Right ventricle myocardium superior (tissue), 1 donor: Measurements from ENCODE around the gene INTS3. TPM values are rescaled to one million over a fixed set of nuclear protein-coding genes. Genes with fewer than 3 reads are reported as not detected.
"Not testable (repeated sequence)": the region's sequence is repeated elsewhere in the genome, so short reads cannot be mapped to it uniquely, and the experiment has no call there.

Experiments
- ATAC-seq: fragments of 200-7000 bp; cut with Tn5 transposase; one replicate; pipeline ENCODE4 v1.9.1; 2020; ENCODE audit warnings: mild to moderate bottlenecking; ENCODE audit not compliant: poor library complexity
- DNase-seq: peaks from one replicate; pipeline ENCODE4 v3.0.0-alpha.2; 2020
- intact Hi-C: fragments of 100-400 bp; cut with DNase I; formaldehyde crosslinking; loops from one replicate; pipeline ENCODE4 v1.11.2; 2022
- total RNA-seq: library from RNA; stranded (reverse); fragmentation: NEBNext Ultra II Directional; extraction: Animal tissue kit (Norgen Biotek cat#: 25700); gene quantifications from one replicate; pipeline ENCODE4 v1.2.1, GENCODE V29; 2021
- donor health status: DM: no; HTN: yes; CAD: no; lungs with severe emphysema.

The INTS3 gene
- total RNA-seq, 1 donor from 2014 or later: 31.8 TPM

DNA sequence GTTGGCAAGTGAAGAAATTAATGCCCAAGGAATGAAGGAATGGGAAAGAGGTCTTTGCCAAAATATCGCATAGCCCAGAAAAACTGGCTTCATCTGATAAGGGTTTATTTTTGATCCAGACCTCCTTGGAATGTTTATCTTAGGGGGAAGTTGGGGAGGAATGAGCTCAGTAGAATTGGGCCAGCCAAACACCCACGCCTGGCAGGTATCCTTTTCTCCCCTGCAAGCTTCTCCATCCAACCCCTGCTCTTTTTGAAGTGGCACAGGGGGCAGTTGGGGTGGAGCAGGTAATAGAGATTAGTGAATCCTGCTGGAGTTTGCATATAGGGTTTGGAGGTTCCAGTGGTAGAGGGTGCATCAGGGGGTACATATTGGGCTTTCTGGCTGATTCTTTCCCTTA is 21.1 kb downstream of the INTS3 start:
- ATAC-seq (no peak), DNase-seq (no peak)
- intact Hi-C loops: loop anchor here (2.0 kb wide), 1 partner anchor 70 kb away; the partner anchor contains the start of gene NPR1

GRCh38 chr1:153749408-153750005 is 21.7 kb downstream of the INTS3 start:
- DNase-seq: peak; percentile 91
- intact Hi-C loops: loop anchor here (2.0 to 10.0 kb wide), 3 partner anchors 57 to 235 kb away; partner anchors contain the start of gene NPR1
- ATAC-seq: peak; percentile 95

DNA sequence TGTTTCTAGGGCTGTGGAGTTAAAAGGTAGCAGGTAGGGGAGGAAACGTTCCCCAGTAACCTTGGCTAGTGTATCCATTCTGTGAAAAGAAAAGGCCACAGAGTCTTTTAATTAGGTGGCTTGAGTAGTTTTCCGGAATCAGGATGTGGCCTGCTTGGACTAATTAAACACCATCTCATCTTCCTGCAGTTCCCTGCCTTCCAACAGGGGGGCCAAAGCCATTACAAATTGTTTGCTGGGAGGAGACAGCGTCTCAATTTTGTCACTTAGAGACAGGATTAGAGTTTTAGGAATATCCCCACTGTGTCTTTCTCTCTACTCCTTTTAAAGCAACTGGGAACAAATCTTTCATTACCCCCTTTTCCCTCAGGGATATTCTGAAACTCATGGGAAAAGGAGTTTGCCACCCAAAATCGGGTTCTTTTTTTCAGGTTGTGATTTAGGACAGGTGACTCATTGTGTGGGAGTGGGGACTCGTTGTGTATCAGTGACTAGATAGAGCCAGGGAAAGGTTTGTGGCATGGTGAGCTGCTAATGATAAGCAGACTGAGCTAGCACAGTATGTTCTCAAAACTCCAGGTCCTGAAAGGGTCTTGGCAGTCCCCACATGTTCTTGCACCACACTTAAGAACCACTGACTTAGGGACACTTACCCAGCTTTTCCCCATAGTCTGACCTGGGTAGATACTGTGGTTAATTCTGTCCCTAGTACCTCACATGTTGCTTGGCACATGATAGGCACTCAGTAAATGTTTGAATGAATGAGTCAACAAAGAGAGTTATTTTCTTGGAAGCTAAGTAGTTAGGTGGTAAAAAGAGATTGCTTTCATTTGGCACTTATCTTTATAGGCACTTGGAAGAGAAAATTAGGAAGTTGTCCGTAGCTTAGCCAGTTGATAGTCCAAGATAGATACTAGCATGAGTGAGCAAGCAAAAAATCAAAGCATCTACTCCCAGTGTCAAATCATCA is 22.5 kb downstream of the INTS3 start:
- intact Hi-C loops: loop anchor here (5.0 to 10.0 kb wide), 2 partner anchors 58 to 236 kb away; no protein-coding TSS in a partner anchor
- no peak for DNase-seq
- ATAC-seq: peak; percentile 62

GRCh38 chr1:153752072-153752471 is 24.2 kb downstream of the INTS3 start:
- ATAC-seq: no peak
- intact Hi-C loops: loop anchor here (5.0 to 10.0 kb wide), 2 partner anchors 60 to 237 kb away; no protein-coding TSS in a partner anchor
- no peak for DNase-seq

DNA sequence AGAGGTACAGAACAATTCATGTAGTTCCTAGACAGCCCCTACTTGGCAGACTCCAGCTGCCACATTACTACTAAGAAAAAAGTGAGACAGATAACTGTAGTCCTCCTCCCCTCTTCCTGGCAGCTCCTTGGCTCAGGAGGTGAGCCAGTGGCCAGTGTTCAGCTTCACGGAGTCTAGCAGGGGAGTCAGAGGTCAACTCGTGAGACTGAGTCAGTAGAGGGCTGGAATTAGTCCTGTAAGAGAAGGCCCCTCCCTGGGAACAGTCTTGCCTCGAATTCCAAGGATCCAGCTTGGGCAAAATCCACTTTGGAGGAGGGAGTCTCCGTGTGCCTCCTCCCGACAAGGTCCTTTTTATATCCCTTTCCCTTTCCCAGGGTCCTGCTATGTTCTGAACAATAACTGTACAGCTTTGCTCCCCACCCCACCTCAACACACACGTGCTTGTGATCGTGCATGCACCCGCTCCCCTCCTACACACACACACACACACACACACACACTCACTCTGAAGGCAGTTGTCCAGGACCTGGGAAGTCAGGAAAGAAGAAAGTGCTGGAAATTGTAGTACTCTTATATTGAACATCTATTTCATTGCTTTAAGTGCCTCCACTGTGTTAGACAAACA is 24.8 kb downstream of the INTS3 start:
- intact Hi-C loops: loop anchor here (5.0 to 10.0 kb wide), 2 partner anchors 60 to 238 kb away; no protein-coding TSS in a partner anchor
- DNase-seq (no peak), ATAC-seq (no peak)

- no peak for DNase-seq
- no peak for ATAC-seq
- intact Hi-C loops: loop anchor here (5.0 to 10.0 kb wide), 2 partner anchors 62 to 239 kb away; no protein-coding TSS in a partner anchor
Measured at GRCh38 chr1:153754266-153754665, 26.4 kb downstream of the INTS3 start.

- no peak for DNase-seq
- intact Hi-C loops: no loop called here
- no peak for ATAC-seq
Measured at GRCh38 chr1:153760440-153760839, 32.6 kb downstream of the INTS3 start.

DNA sequence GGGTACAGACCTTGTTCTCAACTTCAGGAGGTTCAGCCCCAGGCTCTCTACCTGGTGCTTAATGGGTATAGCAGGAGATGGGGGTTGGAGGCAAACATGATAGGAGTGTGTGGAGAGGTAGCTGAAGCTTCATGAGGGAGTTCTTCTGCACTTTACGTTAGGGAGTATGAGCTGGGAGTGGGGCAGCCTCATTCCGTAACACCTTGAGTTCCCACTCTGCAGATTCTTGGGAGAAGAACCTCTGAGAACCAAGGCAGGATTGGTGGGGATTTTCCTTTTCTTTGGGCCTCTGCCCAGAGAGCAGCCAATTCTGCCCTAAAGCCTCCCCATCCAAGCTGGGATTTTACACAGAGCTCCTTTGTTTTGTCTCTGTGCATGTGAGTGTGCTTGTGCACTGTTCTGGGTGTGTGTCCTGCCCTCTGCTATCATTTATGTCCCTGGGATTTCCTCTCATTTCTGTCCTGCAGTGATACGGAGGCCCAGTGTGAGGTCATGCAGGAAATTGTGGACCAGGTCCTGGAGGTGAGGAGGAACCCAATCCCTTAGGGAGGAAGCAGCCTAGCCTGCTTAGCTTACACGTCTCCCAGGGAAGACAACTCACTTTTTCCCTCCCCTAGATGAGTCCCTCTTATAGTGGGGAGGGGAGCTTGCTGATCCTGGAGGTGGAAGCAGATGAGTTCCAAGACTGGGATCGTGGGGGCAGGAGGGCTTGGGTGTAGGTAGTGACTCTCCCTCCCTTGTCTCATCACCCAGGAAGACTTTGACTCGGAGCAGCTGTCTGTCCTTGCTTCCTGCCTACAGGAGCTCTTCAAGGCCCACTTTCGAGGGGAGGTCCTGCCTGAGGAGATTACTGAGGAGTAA is 35.7 kb downstream of the INTS3 start:
- ATAC-seq: peak; percentile 72
- intact Hi-C loops: no loop called here
- DNase-seq: no peak

GRCh38 chr1:153764310-153764709 is 36.5 kb downstream of the INTS3 start:
- intact Hi-C loops: no loop called here
- ATAC-seq: no peak
- DNase-seq: no peak

- intact Hi-C loops, ATAC-seq, DNase-seq: not testable (repeated sequence)
Measured at GRCh38 chr1:153766663-153767062, 38.8 kb downstream of the INTS3 start.

DNA sequence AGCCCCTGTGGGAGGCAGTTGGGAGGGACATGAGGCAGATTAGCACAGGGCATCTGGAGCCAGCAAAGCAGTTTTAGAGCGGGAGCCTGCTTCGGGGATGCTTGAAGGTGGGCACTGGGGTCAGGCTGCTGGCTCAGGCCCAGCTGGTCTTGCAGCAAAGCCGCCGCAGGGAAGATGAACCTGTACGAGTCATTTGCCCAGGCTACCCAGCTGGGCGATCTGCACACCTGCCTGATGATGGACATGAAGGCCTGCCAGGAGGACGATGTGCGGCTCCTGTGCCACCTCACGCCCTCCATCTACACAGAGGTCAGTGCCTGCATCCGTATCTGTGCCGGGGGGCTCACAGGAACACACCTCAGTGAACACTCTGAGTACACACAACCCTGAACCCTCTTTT is 39.7 kb downstream of the INTS3 start:
- DNase-seq: no peak
- no peak for ATAC-seq
- intact Hi-C loops: no loop called here

DNA sequence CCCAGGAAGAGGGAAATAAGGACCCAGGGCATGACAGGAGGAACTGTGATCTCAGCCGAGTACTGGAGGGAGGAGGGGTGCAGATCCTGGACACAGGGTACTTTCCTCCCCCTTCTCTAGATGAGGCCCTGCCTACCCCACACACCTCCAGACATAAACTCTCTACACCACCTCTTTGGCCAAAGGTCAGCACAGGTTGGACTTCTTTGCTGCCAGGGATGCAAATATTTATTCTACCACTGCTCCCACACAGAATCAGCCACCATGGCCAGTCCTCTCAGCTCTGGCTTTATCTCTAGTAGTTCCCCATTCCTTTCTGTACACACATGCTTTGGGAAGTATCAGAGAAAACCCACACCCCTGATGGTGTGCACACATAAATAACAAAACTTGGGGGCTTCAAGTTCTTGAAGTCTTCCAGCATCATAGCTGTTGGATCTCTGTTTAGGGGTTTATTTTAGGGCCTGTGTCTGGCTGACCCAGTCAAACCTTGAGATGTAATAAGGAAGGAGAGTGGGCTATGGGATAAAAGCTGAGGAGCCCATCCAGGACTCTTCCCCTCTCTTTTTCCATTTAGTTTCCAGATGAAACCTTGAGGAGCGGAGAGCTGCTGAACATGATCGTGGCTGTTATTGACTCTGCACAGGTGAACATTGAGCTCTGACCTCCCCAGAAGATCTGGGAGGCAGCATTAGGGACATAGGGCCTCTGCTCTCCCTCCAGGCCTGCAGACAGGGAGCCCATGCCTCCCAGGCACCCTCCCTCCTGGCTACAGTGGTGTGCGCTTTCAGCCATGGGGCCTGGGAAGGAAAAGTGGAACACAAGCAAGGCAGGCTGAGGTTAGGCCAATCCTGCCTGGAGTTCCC is 40.7 kb downstream of the INTS3 start:
- DNase-seq: no peak
- ATAC-seq: no peak
- intact Hi-C loops: no loop called here

GRCh38 chr1:153769221-153769620 is 41.4 kb downstream of the INTS3 start:
- intact Hi-C loops: no loop called here
- DNase-seq (no peak), ATAC-seq (no peak)

GRCh38 chr1:153770797-153771196 is 42.9 kb downstream of the INTS3 start:
- intact Hi-C loops: loop anchor here (5.0 kb wide), 1 partner anchor 88 kb away; no protein-coding TSS in a partner anchor
- ATAC-seq (no peak), DNase-seq (no peak)

DNA sequence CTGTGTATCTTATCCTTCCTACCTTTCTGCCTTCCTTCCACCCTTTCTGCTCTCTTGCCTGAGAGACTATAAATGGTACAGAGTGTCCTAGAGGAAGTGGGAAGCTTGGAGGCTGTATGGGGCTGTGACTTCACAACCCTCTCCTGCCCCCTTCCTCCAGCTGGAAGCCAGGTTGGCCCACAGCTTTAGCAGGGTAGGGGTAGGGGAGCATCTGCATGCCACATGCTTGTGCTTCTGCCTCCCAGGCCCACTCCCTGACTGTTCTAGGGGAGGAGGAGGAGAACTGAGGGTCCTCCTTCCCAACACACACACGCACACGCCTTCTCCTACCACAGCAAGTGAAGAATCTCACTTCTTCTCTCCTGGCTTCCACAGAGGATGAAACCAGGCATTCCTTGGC is 43.4 kb downstream of the INTS3 start:
- ATAC-seq (no peak), DNase-seq (no peak)
- intact Hi-C loops: loop anchor here (5.0 kb wide), 1 partner anchor 89 kb away; no protein-coding TSS in a partner anchor

DNA sequence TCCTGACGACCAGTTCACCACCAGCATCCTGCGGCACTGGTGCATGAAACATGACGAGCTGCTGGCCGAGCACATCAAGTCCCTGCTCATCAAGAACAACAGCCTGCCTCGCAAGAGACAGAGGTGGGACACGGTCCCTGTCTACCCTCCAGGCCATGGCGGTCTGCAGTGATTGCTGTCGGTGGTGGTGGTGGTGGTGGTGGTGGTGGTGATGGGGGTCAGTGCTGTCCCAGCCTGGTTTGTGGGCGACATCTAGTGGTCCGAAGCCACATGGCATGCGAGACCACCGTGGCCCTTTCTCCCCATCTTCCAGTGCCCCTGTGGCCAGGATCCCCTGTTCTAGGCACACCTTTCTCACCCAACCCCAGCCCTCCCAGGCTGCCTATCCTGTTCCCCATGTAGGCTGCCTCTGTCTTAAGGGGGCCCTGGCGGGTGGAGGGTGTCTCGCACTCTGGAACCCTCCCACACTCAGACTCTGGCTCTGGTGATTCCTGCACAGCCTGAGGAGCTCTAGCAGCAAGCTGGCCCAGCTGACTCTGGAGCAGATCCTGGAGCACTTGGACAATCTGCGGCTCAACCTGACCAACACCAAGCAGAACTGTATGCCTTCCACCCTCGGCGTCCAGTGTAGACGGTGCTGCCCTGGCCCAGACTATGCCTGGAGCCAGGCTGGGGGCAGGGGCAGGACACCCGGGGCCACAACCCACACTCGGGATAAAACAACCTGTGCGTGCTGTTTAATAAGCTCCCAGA is 44.2 kb downstream of the INTS3 start:
- intact Hi-C loops: loop anchor here (5.0 kb wide), 1 partner anchor 90 kb away; no protein-coding TSS in a partner anchor
- DNase-seq: no peak
- no peak for ATAC-seq
